Smooth muscle cell (in vitro differentiated cells): ENCODE measurements around the gene ZNF195. TPM values are rescaled to one million over a fixed set of nuclear protein-coding genes. Genes with fewer than 3 reads are reported as not detected.
A peak's percentile ranks its signal among the peaks of the same experiment; 100 is the strongest.

Experiments used
- DNase-seq: peaks from one replicate; lab custom pipeline; 2025; ENCODE audit not compliant: unreplicated experiment; lab: John Stamatoyannopoulos, UW
- H2AFZ ChIP-seq: fragments of 200-600 bp; sonication (generic); 2 replicates; pipeline ENCODE4 v1.6.0; 2016; ENCODE audit warnings: antibody characterized with exemption, low read depth, mild to moderate bottlenecking
- H3F3A ChIP-seq: fragments of 200-600 bp; sonication (generic); 2 replicates; pipeline ENCODE4 v1.6.0; 2017; ENCODE audit warnings: antibody characterized with exemption, low read depth
- H3K27ac ChIP-seq: fragments of 200-600 bp; sonication (generic); 2 replicates; pipeline ENCODE4 v1.5.1; 2016; ENCODE audit warnings: low read depth, mild to moderate bottlenecking
- H3K27me3 ChIP-seq: fragments of 200-600 bp; sonication (generic); 2 replicates; pipeline ENCODE4 v1.6.1; 2016; ENCODE audit warnings: low read depth, mild to moderate bottlenecking
- H3K36me3 ChIP-seq: fragments of 200-600 bp; sonication (generic); 2 replicates; pipeline ENCODE4 v1.5.1; 2016; ENCODE audit warnings: low read depth
- H3K4me1 ChIP-seq: fragments of 200-600 bp; sonication (generic); 2 replicates; pipeline ENCODE4 v1.5.1; 2016; ENCODE audit warnings: low read depth
- H3K4me2 ChIP-seq: fragments of 200-600 bp; sonication (generic); 2 replicates; pipeline ENCODE4 v1.6.0; 2016; ENCODE audit warnings: mild to moderate bottlenecking
- H3K4me3 ChIP-seq: fragments of 200-600 bp; sonication (generic); 2 replicates; pipeline ENCODE4 v1.5.1; 2016; ENCODE audit warnings: mild to moderate bottlenecking
- H3K79me2 ChIP-seq: fragments of 200-600 bp; sonication (generic); 2 replicates; pipeline ENCODE4 v1.6.0; 2016; ENCODE audit warnings: low read depth, mild to moderate bottlenecking
- H3K9ac ChIP-seq: fragments of 200-600 bp; sonication (generic); 2 replicates; pipeline ENCODE4 v1.6.0; 2016; ENCODE audit warnings: low read depth
- H3K9me3 ChIP-seq: fragments of 200-600 bp; sonication (generic); replicated peaks from 2 replicates; pipeline ENCODE4 v1.5.1; 2016; ENCODE audit warnings: low read depth
- H4K20me1 ChIP-seq: fragments of 200-600 bp; sonication (generic); 2 replicates; pipeline ENCODE4 v1.6.0; 2016; ENCODE audit warnings: low read depth
- WGBS: methylation state at CpG from one replicate; pipeline ENCODE4 v1.1.7; 2016; ENCODE audit warnings: low lambda C conversion rate; 5-methylcytosine and 5-hydroxymethylcytosine counted together
- polyA plus RNA-seq: library from polyadenylated mRNA; unstranded; fragments of >200 nt; fragmentation: Nextera tagmentation; extraction: Ambion mirVana; gene quantifications from 2 replicates; pipeline ENCODE4 v1.2.1, GENCODE V29; 2016
- total RNA-seq: library from RNA; depleted of rRNA; stranded (reverse); fragments of >200 nt; gene quantifications from 2 replicates; pipeline ENCODE4 v1.2.3, GENCODE V29; 2014
- TF ChIP-seq, protein P1 (sequence below): fragments of 200-600 bp; sonication (generic); IDR thresholded peaks from 2 replicates; pipeline ENCODE4 v1.5.1; 2017; ENCODE audit warnings: borderline replicate concordance, mild to moderate bottlenecking, antibody characterized with exemption; ENCODE audit not compliant: insufficient read depth, poor library complexity, severe bottlenecking

Gene ZNF195
- total and polyA plus RNA-seq, 2 experiments from 2014 or later = 12.0 to 22.0 TPM

DNA sequence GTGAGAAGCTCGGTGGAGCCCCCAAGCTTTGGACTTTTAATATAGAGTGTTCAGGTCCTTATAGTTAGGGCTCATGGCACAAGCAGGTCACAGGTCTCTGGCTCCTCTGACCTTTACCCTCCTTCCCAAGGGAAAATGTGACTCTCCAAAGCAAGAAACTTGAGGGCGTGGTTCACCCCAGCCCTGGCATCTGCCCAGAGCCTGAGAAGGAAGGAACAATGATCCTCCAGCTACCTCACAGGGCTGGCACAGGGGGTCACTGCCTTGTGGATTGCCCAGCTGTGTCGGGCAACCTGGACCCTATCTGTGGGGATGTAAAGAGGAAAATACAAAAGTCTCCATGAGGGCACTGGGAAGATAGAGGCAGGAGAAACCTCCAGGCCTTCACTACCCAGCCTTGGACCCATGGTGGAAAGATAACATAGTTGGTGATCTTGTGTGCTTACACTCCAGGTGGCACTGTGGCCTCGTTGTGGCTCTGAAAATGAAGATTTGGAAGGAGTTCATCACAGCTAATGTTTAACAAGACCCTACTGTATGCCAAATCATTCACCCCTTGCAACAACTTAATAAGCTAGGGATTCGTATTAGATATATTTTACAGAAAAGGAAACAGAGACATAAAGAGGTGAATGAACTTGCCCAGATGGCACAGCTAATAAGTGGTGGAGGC is 3.8 kb upstream of the ZNF195 start:
- no peak overlapping the region for H3K4me2 ChIP-seq
- no peaks in the 10 kb centered on the region for H3K9me3 ChIP-seq
- no peaks in the 10 kb centered on the region for H3F3A ChIP-seq
- peaks cover 10% of the 10 kb centered on the region for H3K79me2 ChIP-seq
- DNase-seq = no peak
- no peaks in the 10 kb centered on the region for H3K27me3 ChIP-seq
- H4K20me1 ChIP-seq = no peaks in the 10 kb centered on the region
- no peak overlapping the region for H2AFZ ChIP-seq
- no peak overlapping the region for H3K9ac ChIP-seq
- H3K4me3 ChIP-seq = no peak overlapping the region
- peaks cover 12% of the 10 kb centered on the region for H3K4me1 ChIP-seq
- 91% methylated on average over 5 of the region's 5 CpGs for WGBS
- H3K27ac ChIP-seq = no peak overlapping the region
- TF ChIP-seq, protein P1, sequence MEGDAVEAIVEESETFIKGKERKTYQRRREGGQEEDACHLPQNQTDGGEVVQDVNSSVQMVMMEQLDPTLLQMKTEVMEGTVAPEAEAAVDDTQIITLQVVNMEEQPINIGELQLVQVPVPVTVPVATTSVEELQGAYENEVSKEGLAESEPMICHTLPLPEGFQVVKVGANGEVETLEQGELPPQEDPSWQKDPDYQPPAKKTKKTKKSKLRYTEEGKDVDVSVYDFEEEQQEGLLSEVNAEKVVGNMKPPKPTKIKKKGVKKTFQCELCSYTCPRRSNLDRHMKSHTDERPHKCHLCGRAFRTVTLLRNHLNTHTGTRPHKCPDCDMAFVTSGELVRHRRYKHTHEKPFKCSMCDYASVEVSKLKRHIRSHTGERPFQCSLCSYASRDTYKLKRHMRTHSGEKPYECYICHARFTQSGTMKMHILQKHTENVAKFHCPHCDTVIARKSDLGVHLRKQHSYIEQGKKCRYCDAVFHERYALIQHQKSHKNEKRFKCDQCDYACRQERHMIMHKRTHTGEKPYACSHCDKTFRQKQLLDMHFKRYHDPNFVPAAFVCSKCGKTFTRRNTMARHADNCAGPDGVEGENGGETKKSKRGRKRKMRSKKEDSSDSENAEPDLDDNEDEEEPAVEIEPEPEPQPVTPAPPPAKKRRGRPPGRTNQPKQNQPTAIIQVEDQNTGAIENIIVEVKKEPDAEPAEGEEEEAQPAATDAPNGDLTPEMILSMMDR = no peak
- H3K36me3 ChIP-seq = no peaks in the 10 kb centered on the region

GRCh38 chr11:3381794-3382193 is 2.8 kb upstream of the ZNF195 start:
- H3K4me2 ChIP-seq = peak overlapping the region; percentile 61
- TF ChIP-seq, protein P1 = no peak
- no peak overlapping the region for H3K4me3 ChIP-seq
- H3F3A ChIP-seq = no peaks in the 10 kb centered on the region
- H3K4me1 ChIP-seq = peaks cover 21% of the 10 kb centered on the region
- peaks cover 20% of the 10 kb centered on the region for H3K79me2 ChIP-seq
- DNase-seq = no peak
- H3K36me3 ChIP-seq = peaks cover under 1% of the 10 kb centered on the region
- 74% methylated on average over 5 of the region's 5 CpGs for WGBS
- H3K27ac ChIP-seq = no peak overlapping the region
- no peak overlapping the region for H2AFZ ChIP-seq
- peaks cover 2% of the 10 kb centered on the region for H4K20me1 ChIP-seq
- H3K9ac ChIP-seq = no peak overlapping the region
- H3K27me3 ChIP-seq = no peaks in the 10 kb centered on the region
- H3K9me3 ChIP-seq = no peaks in the 10 kb centered on the region

DNA sequence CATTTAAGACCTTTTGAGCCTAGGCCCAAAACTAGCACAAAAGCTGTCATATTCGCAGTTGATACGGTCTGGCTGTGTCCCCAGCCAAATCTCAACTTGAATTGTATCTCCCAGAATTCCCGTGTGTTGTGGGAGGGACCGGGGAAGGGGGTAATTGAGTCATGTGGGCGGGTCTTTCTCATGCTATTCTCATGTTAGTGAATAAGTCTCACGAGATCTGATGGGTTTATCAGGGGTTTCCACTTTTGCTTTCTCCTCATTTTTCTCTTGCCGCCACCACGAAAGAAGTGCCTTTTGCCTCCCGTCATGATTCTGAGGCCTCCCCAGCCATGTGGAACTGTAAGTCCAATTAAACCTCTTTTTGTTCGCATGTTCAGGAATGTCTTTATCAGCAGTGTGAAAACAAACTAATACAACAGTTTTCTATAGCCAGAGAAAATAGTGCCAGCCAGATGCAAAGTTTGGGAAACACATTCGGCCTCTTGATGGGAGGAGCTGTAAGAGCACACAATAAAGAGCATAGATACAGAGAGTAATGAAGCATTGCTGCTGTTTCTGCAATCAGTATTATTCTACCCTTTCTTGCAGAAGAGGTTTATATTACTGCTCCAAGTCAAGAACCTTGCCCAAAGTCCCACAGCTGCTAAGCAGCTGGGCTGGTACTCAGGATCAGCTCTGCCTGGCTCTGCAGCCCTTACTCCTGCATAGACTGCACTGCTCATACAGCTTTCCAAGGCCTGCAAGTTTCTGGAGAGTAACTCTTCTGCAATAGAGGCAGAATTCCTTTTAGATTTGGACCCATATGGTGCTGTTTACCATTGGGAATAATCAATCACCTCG is 2.0 kb upstream of the ZNF195 start:
- H3K9ac ChIP-seq = no peak overlapping the region
- TF ChIP-seq, protein P1 = no peak

More for the DNA sequence above, 2.0 kb upstream of the ZNF195 start:
- Histone ChIP-seq H3K36me3 (peaks cover 3% of the 10 kb centered on the region), H3K27ac (no peak overlapping the region), H4K20me1 (peaks cover 10% of the 10 kb centered on the region), H3K9me3 (no peaks in the 10 kb centered on the region), H3K4me1 (peaks cover 30% of the 10 kb centered on the region), H3K79me2 (peaks cover 28% of the 10 kb centered on the region), H3K4me3 (peak overlapping the region; percentile 26), H3K4me2 (peak overlapping the region; percentile 61), H3K27me3 (no peaks in the 10 kb centered on the region), H2AFZ (peak overlapping the region; percentile 17), H3F3A (no peaks in the 10 kb centered on the region)
- no peak for DNase-seq
- WGBS = 38% methylated on average over 12 of the region's 12 CpGs
